ENCODE results near the gene ACTR5.
"Not testable (repeated sequence)": the region's sequence is repeated elsewhere in the genome, so short reads cannot be mapped to it uniquely, and the experiment has no call there.

ACTR5 gene

GRCh38 chr20:38805958-38806854 is 57.9 kb downstream of the ACTR5 start:
- DNase-seq = no peak

- DNase-seq = no peak
Measured at GRCh38 chr20:38806855-38807655, 58.8 kb downstream of the ACTR5 start.

- no peak for DNase-seq
Measured at GRCh38 chr20:38809942-38810341, 61.7 kb downstream of the ACTR5 start.

GRCh38 chr20:38810926-38811630 is 62.8 kb downstream of the ACTR5 start:
- no peak for DNase-seq

- no peak for DNase-seq
Measured at GRCh38 chr20:38811769-38812168, 63.5 kb downstream of the ACTR5 start.

- DNase-seq = no peak
Measured at GRCh38 chr20:38812182-38812581, 63.9 kb downstream of the ACTR5 start.

- DNase-seq = no peak
Measured at GRCh38 chr20:38812709-38813573, 64.7 kb downstream of the ACTR5 start.

- not testable (repeated sequence) for DNase-seq
Measured at GRCh38 chr20:38813574-38813962, 65.3 kb downstream of the ACTR5 start.

GRCh38 chr20:38815446-38815845 is 67.2 kb downstream of the ACTR5 start:
- no peak for DNase-seq

GRCh38 chr20:38818113-38819065 is 70.1 kb downstream of the ACTR5 start:
- DNase-seq = no peak
